ENCODE measurements around the gene KLK13.

KLK13 gene

DNA sequence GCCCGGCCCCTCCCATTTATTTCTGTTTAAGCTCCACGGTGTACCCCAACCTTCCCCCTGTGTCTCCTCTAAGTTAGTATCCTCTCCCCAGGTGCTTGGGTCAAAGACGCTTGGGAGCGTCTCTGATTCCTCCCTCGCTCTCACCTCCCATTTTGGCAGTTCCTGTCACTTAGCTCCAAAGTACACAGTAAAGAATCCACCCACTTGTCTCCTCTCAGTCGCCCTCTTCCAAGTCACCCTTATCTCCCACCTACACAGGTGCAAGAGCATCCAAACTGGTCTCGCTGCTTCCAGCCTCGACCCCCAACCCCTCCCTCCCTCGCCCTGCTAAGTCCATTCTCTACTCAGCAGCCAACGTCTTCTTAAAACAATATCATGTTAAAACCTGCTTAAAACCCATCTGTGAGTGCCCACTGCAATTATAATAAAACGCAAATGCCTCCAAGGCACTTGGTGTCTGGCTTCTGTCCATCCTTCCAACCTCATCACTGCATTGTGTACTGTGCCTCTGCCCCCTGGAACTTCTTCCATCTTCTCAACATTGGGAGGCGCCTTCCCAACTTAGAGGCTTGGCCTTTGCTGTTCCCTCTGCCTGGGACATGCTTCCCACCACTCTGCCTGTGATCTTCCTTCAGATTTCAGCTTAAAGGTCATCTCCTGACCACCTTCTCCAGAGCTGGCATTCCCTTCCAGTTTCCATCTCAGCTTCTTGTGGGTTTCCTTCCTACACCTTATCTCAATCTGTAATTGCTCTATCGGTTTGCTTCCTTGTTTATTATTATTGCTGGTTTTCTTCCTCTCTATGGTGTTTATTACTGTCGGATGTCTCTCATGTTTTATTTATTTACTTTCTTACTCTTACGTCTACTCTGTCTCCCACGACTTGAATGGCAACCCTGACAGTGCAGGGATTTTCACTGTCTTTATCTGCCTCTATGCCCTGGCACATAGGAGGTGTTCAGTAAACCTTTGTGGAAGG, 27.3 kb upstream of the KLK13 start:
- no peak for DNase-seq

DNA sequence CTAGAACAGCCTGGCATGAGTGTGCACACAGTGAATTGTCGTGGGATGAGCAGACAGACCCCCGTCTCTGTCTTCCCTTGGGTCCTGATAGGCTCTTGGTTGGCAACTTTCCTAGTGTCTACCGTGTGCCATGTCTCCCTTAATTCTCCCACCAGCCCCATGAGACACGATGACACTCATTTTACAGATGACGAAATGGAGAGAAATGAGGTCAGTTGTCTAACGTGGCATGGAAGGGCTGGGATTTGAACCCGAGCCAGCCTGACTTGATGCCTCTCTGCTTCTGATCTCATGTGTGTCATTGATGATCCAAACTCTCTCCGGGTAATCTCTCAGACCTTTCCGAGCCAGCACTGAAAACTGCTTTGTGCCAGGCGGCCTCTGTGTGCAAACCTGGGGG, 26.2 kb upstream of the KLK13 start:
- DNase-seq, result no peak

DNA sequence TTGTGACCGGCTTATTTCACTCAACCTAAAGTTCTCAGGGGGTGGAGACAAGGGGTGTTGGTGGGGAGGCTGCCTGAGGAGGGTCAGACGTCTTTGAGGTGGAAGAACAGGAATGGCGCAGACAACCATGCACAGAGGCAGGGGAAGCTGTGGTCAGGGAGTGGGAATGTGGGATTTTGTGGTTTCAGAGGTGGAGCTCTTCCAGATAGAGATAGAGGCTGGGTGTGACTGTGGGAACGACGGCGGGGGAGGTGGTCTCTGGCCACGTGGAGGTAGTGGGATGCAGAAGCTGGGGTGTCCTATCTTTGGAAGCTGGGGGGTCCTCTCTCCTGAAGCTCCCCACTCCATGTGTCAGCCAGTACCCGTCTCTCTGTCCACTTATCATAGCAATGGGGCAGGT, 25.6 kb upstream of the KLK13 start:
- no peak for DNase-seq

DNA sequence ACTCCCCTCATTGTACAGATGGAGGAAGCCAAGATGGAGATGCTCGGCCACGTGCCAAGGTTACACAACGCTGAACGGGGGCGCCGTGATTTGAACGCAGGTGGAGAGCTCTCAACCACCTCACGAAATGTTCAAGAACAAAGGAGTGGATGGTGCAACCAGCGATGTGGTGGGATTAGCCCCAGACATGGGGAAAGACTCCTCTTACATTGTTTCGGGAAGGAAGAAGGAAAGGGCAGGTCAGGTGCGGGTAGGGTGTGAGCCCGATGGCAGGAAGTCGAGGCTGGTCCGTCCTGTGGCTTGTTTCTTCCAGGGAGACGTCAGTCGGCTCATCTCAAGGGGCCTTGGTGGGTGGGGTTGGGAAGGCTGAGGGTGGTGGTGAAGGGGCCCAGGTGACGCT, 24.9 kb upstream of the KLK13 start:
- DNase-seq, result no peak

DNA sequence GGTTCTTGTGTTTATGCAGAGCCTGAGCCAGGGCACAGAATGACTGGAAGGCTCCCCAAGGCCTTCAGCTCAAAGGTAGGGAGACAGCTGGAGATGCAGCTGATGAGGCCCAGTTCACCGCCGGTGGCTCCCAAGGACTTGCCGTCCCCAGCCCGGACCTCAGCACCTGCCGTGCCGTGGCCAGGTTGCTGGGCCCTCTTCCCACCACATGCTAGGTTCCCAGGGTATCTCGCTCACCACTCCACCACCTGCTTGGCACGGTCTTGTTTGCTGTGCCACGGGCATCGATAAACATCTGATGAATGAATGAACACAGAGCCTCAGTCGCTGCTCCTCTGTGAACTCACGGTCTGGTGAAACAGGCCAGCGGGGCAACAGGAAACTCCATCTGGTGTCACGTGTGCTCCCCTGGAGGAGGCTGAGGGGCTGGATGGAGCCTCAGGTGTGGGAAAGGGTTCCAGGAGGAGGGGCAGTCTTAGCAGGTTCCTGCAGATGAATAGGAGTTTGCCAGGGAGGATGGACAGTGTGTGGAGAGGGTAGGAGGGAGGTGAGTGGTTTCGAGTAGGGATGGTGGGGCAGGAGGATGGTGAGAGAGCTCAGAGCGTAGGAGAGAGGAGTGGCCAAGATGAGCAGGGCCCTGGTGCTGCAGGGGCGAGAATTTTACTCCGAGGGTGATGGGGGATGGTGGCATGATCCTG, 21.4 kb upstream of the KLK13 start:
- DNase-seq, result no peak

DNA sequence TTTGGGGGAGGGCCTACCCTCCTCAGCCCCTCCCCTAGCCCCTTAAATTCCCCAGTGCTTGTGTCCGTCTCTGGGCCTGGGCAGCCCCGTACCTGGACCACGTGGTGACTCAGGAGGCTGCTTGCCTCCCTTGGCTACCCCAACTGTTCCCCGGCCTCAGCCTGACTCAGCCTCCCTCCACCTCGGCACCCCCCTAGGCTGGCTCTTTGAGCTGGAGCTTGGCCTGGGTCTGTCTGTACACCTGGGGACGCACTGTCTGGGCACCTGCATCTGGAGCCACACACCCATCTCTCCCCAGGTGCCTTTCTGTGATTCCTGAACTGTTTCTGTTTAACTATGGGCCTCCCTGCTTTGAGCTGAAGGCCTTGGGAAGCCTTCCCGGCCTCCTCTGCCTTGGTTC, 19.6 kb upstream of the KLK13 start:
- no peak for DNase-seq

DNA sequence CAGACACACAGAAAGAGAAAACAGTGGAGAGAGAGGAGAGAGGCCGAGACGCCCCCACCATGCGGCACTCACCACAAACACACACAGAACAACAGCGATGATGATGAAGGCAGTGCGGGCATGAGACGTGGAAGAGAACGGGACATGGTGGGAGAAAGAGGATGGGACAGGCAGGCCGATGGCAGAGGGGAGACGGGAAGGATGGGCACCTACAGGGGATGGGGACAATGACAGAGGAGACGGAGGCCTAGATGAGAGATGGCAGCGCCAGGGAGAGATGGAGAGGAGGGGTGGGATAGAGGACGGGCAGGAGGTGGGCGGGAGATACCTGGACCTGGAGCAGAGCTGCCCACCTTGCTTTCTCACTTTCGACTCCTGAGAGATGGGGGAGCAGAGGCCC, 18.9 kb upstream of the KLK13 start:
- no peak for DNase-seq

DNA sequence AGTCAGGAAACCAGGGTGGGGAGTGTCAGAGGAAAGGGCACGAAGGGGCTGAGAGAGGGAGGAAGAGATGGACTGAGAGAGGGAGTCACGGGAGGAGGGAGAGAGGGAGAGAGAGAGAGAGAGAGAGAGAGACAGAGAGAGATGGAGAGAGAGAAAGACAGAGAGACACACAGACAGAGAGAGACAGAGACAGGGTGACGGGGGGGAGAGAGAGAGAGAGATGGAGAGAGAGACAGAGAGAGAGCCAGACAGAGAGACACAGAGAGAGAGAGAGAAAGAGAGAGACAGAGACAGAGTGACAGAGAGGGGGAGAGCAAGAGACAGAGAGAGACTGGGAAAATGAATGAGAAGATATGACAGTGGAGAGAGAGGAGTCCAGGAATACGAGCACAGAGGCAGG, 18.3 kb upstream of the KLK13 start:
- DNase-seq, result no peak

DNA sequence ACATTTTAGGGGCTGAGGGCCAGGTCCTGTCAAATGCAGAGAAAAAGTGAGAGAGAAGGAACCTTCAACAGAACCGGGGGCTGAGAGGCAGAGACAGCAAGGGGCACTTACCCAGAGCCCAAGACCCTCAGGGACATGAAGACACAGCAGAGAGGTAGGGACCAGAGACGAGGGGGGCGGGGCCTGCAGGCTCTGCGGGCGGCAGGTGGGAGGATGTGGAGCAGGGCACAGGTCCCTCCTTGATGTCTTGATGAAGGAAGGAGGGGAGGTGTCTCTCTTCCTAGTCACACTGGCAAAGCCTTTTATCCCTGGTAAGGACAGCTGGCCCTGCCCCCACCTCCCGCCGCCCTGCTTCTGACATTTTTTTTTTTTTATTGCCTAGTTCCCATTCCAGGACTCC, 17.7 kb upstream of the KLK13 start, which contains the start of gene KLK14:
TSS of gene KLK14 (minus strand) at position 277 of the 400 bp plus-strand sequence. CDS start at position 4, 273 bp downstream.
- no peak for DNase-seq

DNA sequence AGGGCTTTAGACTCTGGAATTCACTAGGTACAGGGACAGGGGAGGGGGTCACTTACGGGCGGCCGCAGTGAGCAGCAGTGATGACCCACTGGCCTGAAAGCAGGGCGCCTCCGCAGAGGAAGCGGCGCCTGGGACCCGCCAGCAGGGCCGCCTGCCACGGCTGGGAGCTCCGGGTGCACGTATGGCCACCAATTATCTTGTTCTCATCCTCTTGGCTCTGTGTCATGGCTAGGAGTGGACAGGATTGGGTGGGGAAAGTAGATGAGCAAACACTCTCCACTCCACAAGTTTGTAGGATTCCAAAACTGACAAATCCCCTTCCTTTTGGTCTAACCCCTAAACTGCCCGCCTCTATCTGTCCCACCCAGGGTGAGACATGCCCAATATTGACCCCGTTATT, 16.6 kb upstream of the KLK13 start:
- no peak for DNase-seq

DNA sequence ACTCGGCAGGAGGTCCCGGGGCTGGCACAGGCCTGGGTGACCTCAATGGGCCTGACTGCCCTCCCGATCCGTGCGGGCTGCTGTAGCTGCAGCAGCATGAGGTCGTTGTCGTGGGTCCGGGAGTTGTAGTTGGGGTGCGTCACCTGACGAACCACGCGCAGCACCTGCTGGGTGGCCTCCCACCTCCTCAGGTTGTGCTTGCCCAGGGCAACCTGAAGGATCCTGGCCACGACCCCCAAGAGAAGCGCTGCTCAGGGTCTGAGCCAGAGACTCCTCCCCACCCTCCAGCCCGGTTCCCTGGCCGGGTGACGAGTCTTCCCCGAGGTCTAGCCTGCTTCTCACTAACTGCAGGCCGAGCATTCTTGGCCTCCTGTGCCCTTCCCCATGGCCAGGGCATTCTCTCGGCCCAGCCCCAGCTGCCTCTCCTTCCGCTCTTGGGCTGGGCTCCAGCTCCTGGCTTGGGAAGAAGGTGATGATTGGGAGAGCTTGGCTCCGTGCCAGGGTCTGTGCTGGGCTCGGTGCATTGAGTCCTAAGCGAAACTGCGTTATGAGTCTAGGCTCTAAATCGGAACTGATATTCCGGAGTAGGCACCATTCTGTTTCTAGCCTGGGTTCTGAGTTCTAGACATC, 14.7 kb upstream of the KLK13 start:
- no peak for DNase-seq

DNA sequence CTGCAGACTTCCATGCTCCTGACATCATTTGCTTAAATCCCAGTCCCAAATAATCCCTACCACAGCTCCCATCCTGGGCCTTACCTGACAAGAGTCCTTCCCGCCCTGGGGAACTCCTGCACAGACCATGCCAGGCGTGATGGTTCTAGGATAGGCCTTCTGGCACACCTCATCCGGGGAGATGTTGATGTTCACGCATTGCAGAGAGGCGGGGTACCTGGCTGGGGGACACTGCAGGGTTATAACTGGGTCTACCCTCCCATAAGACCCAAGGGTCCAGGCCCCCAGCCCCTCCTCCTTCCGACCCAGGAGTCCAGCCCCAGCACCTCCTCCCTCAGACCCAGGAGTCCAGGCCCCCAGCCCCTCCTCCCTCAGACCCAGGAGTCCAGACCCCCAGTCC, 13.8 kb upstream of the KLK13 start:
- DNase-seq, result no peak

DNA sequence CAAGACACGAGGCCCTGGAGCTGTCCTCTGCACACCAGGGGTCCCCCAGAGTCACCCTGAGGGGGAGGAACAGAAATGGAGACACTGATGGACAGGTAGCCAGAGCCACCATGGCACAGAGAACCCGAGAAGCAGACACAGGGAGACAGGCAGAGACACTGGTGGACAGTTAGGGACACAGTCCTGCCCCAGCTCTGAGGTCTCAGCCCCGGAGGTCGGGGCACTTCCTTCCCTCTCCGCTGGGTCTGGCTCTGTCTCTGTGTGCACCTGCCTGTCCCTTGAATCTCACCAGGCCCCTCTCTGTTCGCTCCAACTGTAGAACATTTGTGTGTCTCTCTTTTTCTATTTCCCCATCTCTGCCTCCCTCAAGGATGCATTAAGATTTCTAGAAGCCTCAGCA, 13.2 kb upstream of the KLK13 start:
- DNase-seq, result no peak

DNA sequence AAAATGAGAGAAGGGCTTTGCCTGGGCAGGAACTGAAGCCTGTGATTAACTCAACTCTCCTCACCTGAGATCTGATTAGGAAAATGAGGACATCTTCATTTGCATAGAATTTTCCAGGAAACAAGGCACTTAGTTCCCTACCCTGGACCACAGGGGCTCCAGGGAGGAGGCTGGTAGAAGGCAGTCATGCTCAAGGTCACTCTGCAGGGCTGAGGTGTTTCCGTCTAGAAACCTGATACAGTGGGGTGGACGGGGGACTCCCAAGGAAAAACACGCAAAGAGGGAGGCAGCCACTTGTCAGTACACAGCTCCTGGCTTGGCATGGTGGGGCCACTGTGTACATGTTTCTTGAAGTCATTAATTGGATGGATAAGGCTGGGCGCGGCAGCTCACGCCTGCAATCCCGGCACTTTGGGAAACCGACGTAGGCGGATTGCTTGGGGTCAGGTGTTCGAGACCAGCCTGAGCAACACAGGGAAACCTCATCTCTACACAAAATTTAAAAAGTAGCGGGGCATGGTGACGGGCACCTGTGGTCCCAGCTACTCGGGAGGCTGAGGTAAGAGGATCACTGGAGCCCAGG, 11.8 kb upstream of the KLK13 start:
- DNase-seq, result no peak

DNA sequence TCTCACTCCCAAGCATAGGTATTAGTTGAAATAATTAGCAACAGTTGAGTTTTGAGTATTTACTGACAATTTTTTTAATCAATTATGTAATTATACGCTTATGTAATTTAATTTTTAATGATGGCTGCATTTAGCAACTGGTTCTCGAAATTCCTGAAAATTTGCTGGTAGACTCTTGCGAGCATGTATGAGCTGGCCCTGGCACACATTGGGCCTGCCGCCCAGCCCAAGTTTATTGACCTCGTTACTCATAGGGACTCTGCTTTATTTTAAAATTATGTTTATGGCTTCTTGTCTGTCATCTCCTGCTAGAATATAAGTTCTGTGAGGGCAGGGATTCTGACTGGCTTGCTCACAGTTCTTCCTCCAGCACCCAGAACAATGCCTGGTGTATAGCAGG, 11.1 kb upstream of the KLK13 start:
- DNase-seq, result no peak

DNA sequence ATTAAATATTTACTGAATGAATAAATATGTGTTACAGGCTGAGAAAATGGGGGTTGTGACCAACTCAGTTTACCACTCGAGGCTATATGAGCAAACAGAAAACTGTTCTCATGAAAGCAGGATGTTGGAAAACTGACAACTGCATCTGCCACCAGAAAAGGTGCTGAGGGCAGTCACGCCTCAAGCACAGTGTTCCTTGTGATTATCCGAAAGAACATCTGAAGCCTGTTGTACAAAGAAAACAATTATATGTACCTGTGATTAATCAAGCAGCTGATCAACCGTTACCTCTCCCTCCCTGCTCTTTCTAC, 6.2 kb upstream of the KLK13 start:
- DNase-seq, result no peak

DNA sequence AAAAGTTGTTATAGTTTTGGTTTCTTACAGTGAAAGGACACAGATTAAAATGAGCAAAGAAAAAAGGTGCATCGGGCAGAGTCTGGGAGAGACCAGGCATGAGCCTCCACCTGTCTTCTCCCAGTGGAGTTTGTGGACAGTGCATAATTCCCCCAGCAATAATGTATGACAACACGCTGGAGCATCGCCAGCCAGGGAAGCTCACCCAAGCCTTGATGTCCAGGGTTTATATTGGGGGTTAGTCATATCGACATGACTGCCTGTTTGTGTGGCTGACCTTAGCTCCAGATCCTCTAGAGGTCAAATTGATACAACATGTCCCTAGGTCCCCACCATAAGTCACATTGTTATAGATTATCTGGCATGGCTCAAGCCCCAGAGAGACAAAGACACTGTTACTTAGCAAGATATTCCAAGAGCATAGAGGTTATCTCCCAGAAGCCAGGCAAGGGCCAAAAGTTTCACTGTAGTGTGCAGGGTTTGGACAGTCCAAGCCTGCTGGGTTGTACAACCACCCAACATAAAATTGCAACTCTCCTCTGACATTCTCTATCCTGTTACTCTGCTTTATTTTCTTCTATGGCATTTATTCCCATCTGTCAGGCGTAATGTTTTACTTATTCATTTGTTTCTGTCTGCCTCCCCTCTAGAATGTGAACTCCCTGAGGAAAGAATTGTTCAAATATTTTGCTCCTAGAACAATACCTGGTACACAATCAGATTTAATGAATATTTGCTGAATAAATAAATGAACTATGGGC, 5.6 kb upstream of the KLK13 start:
- no peak for DNase-seq

DNA sequence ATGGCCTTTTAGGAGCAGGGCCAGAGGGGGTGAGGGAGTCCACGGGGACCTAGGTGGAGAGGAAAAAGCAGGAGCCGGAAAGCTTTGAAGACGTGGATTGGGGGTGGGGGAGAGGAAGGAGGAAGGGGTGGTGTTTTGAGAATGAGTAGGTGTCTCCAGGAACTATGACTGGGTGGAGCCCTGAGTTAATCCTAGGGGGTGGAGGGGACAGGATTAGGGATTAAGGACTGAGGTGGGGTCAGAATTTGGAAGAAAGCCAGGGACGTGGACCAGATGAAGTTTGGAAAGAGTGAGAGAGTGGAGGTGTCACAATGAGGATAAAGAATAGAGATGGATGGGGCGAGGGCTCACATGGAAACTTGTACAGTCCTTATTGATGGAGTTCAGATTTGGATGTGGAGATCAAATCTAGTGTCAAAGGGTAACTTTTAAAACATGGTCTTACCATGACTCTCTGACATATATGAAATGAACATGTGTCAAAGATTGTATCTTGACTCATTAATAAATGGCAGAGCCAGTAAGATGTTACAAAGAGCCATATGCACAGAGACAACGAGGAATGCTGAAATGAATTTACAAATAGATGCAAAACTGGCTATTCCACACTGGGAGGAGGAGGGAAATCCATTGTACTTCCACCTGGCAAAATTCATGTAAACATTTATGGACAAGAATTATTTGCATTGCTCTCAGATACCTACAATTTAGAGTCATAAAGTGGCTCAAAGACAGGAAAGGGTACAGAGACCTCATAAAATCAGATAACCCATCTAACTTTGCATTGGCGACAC, 1.7 kb upstream of the KLK13 start:
- DNase-seq, result no peak

DNA sequence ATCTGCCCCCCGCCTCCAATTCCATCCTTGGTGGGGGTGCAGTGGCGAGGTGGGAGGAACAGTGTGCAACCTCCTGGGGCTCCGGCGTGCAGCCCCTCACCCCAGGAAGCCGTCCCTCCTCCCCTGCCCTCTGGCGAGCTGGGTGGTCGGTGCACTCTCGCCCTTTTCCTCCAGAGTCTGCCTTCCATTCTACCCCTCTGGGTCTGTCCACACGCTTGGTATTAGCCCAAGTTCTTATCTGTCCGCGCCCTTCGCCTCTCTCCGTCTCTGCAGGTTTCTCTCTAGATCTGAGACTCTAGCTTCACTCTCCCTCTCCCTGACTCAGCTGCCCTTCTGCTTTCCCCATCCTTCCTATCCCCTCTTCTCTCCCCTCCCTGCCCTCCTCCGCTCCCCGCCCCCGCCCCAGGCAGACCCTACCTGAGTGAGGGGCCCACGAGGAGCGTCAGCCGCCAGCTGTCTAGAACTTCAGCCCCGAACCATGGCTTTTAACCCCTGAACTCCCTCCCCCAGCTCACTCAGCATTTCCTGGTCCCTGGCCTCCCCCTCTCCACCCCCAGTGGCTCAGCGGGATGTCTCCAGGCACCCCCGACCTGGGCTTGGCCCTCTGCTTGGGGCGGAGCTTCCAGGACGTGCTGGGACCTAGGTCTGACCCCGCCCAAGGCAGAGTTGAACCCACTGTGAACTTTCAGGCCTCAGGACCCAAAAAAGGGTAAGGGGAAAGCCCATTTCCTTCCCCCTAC, 499 bp upstream of the KLK13 start:
- DNase-seq, result no peak

DNA sequence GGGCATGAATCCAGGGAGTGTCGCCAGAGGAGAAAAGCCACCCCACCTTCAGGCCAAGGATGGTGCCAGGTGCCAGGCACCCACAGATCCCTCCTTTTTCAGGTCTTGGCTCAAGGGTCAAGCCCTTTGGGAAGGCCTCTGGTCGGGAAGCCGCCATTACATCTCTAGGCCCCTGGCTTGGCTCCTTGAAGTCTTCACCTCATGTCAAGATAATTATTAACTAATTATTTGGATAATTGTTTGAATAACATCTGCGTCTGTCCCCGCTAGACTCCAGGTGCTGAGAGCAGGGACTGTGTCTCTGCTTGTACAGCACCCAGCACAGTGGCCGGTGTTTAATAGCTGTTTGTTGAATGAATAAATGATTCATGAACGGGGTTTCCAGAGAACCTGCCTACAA, 1.2 kb downstream of the KLK13 start:
- DNase-seq, result no peak

DNA sequence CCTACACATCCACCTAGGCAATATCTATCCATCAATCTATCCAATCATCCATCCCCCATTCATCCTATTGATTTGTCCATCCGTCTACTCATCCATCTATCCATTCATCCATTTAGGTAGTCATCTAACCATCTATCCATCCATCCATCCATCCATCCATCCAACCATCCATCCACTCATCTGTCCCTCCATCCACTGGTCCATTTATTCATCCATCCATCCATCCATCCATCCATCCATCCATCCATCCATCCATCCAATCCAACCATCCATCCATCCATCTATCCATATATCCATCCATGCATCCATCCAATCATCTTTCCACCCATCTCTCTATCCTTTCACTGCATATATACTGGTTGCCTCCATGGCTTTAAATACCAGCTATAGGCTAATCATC, 3.9 kb downstream of the KLK13 start:
- no peak for DNase-seq
